NCI-H2081 treated with DMSO at 0.1 percent for 48 hours (cell line): ENCODE data around the gene NCOA4.
"Not testable (repeated sequence)": the region's sequence is repeated elsewhere in the genome, so short reads cannot be mapped to it uniquely, and the experiment has no call there.

Source experiments
- DNase-seq: peaks from one replicate; lab custom pipeline; 2025; lab: John Stamatoyannopoulos, UW

NCOA4 gene

DNA sequence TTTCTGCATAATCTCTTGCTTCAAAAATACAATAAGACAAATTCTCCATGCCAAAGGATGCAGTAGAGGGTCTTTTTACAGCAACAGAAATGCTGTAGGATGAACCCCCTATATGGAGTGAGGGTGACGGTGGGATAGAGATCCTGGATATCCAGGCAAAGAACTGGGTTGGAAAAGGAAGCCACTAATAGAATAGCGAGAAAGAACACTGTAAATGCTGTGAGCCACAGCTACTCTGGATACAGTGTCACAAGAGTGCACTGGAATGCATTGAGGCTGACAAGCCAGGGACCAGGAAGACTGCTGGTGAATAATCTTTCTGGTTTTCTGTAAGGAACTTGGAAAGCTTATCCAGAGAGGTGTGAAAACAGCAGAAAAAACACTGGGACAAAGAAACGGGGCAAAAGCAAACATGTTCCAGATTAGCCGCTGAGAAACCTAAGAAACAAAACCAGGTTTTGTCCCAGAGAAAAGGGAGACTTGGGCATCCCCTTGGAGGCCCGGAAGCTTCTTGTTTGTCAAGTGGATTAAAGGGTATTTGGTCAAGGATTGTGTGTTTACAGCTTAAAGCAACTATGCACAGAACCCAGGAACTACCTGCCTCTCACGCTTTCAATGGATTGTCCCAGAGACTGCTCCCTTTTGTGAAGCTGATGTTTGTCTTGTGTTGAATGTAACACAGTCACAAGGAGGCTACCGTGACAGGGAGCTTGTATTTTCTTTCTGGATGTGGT lies 21.8 kb upstream of the NCOA4 start:
- no peak for DNase-seq

DNA sequence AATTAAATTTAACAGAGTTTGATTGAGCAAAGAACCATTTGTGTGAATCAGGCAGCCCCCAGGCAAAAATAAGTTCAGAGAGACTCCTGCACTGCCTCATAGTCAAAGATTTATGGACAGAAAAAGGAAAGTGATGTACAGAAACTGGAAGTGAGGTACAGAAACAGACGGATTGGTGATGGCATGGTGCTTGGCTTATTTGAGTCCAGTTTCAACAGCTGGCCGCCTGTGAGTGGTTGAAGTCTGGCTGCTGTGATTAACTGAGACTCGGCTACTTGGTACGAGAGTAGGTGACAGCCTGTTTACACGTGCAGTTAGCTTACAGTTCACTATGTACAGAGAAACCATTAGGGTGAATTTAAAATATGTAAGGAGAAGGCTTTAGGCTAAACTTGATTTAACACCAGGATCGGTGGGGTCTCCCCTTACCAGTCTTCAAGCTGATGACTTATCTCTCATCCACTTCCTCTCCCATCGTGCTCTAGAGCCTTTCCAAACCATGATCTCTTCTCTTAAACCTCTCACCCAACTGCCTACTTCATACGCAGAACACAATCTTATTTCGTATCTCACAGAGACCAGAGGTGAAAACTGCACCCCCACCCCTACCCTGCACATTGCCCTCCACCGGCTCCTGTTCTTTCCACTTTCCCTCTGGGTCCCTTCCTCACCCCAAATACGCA lies 20.7 kb upstream of the NCOA4 start:
- DNase-seq: no peak

DNA sequence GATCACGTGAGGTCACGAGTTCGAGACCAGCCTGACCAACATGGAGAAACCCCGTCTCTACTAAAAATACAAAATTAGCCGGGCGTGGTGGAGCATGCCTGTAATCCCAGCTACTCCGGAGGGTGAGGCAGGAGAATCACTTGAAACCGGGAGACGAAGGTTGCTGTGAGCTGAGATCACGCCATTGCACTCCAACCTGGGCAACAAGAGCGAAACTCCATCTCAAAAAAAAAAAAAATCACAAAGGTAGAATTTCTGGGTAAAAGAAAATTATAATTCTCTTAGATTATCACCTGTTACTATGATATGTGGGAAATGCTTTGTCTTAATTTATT lies 19.0 kb upstream of the NCOA4 start:
- DNase-seq: not testable (repeated sequence)

DNA sequence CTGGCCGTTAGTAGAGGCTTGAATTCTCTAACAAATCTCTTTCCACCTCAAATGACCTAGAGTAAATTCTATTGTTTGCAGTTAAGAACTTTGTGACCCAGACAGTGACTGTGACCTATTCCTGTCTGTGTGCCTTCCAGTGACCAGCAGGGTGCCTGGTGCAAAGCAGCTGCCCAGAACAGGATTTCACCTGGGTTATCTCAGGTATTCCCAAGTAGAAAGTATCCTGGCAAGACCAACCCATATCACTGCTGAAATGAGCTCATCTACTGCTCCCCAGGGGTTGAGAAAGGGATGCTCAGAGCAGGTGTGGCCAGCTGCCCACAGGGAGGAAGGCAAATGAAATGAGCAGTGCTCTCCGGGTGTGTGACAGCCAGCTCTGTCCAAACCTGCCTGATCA lies 17.7 kb upstream of the NCOA4 start:
- DNase-seq: no peak

DNA sequence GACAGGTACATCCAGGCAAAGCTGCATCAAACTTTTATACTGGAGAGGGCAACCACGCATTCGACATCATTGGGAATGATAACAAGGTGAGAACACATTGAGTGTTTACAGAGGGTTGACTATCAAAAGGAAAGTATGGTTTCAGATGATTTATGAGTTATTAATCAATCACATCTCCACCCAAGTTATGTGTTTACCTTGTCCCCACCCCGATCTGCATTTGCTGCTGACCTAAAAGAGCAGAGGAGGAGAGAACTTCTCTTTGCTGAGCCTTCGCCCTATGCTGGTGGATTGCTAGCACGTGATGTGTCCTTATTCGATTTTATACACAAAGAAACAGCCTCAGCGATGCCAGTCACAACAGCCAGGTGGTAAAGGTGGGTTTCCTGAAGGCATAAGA lies 15.8 kb upstream of the NCOA4 start, which contains the start of gene MSMB:
Gene MSMB, minus strand, starts transcription at position 9 of the 400 bp plus-strand sequence. CDS start 32 bp downstream, outside the sequence.
- DNase-seq: no peak

DNA sequence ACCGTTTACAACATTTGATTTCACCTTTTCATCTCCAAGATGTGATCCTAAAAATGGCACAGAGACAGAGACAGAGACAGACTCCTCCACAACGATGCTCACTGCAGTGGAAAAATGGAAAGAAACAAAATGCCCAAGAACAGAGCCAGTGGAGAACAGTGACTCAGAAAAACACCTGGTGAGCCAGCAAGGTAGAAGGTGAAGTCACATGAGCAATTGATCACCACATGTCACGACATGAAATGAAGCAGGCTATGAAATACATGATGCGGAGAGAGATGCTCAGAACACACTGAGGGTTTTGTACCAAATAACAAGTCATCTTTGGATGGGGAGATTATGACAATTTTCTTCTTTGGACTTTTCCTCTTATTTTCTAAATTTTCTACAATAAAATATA lies 12.1 kb upstream of the NCOA4 start:
- no peak for DNase-seq

DNA sequence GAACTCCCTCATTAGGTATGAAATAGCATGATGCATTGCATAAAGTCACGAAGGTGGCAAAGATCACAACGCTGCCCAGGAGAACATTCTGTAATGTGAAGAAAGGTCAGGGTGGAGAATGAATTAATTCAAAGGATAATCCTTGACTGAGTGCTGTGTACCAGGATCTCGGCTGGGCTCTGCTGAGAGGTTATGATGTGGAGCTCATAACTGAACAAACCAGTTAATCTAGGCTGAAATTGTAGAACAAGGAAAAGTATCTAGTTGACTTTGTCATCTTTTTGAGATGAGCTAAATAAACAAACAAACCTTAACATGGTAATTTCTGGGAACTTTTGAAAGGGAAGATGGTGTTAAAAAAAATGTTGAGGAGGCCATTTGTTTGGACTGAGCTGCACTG lies 9.6 kb upstream of the NCOA4 start:
- no peak for DNase-seq

DNA sequence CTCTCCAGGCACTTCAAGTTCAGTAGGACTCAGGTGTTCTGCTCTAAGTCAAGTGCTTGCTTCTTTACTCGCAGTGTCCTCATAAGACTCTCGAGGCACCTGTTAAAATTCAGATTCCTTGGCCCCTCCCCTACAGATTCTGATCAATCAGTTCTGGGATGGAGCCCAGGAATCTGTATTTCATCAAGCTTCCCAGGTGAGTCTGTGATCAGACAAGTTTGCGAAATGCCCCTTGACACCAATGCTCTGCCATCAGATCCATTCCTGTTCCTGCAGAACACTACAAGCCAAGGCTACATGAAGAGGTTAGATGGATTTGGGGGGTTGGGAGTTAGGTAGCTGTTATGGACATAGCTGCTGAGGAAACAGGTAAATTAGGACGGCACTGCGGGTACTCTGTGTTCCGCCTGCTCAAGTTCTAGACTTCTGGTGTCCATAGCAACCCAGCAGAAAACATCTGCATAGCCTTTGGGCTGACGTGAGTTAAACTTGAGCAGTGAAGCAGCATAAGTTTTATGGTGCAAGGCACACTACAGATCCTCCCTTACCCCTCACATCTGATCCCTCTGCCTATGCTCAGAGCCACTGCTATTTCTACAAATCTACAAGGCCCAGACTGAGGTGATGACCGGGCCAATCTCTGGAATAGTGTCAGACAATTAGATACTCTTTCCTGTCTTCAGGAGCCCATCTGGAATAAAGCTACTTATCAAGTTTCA lies 6.8 kb upstream of the NCOA4 start:
- no peak for DNase-seq

DNA sequence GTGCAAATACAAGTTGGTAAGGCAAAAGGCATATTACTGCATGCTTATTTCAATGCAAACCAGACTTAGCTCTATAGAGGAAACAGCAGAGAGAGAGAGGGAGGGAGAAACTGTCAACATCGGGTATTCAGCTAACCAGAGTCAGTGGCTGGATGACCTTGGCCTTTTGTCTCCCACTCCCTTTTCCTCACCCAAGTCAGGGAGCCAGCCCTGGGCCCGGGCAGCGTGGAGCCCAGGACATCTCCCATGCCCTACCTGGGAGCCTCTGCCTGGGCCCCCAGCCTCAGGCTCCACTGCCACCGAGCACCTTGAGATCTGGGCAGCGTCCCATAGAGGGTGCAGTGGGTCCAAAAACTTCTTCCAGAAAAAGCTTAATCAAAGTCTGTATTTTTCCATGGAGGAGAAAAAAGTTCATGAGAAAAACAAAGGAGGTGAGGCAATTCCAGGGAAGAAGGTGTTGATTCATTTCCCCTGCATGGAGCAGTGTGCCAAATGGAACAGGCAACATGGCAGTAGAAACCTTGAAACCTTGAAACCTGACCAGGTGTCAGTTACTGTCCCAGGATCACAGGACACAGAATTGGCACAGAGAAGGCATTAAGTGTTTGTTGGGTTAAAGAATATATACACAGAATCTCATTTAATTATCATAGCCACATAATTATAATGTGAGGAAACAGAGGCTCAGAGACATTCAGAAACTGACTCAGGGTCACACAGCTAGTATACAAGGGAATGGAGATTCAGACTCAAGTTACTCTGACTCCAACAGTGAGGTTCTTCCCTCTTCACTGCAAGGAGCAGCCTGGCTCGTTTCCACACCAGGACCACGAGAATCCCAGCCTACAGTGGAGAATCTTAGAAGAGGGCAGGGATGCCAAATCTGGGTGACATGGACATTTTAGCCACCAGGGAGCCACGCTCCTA lies 5.8 kb upstream of the NCOA4 start:
- no peak for DNase-seq

DNA sequence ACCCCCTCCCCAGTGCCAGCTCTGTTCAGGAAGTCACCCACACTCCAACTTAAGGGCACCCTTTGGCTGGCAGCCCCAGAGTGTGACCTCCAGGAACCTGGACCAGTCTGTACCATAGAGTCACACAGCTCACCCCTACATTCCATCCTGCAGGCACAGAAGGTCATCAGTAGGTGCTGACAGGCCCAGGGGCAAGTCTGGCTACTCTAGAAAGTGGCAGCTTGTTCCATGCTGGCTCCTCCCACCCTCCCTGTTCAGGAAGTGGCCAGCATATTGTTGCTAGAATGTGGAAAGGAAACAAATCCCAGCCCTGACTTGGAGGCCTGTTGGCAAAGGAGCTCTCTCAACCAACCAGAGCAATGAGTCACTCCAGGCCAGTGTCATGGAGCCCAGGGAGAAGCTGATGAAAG lies 3.2 kb upstream of the NCOA4 start:
- no peak for DNase-seq

DNA sequence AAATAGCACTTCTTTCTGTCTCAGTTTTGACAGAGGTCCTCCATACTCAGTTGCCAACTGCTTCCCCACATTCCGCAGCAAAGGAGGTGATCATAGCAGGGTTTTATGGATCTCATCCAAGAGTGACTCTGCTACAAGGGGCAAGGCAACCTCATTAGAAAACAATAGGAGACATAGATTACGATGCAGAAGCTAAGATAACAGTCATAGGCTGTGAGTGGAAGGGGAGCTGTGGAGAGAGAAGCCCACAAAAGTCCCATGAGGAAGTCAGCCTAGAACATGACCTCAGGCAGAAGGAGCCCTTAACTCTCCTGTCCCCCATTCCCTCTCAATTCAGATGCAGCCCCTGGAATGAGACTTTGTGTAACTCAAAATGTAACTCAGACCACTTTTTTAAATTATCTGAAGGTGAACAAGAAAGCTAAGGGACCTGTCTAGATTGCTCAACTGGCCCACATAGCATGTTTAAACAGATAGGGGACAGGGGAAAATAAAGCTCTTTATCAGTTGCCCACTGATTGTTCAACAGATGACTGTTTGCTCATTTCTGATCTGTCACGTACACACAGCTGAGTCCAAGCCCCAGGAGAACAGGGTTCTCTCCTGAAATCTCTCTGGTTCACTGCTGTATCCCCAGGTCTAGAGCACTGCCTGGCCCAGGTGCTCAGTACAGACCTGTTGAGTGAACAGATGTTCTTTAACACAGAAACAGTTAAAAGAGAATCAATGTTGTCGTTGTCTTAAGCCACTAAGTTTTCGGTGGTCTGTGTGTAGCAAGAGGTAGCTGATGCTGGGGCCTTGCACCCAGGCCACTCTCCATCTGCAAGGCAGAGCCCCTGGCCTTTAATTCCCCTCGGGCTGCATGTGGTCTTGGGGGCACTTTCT lies 1.5 kb upstream of the NCOA4 start:
- DNase-seq: no peak

DNA sequence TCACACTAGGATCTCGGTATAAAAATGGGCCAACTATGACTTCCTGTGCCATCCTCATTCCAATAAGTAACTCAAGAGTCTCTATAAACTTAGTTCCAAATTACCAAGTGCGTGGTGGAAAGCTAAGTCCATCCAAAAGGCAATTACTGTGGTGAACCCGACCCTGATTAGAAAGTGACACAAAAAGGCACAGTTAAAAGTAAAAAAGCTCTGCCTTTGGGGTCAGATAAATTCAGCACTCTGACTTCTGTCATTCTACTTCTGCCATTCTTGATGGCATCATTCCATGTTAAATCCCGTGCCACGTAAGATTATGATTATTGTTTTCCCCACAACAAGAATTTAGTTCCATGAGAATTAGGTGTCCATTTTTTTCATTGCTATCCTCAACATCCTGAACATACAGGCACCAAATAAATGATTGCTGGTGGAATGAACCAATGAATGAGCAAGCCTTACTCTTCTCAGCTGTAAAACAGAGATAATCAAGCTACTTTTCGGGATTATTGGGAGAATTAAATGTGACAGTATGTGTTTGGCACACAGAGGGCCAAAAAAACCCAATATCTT lies 877 bp downstream of the NCOA4 start:
- no peak for DNase-seq

DNA sequence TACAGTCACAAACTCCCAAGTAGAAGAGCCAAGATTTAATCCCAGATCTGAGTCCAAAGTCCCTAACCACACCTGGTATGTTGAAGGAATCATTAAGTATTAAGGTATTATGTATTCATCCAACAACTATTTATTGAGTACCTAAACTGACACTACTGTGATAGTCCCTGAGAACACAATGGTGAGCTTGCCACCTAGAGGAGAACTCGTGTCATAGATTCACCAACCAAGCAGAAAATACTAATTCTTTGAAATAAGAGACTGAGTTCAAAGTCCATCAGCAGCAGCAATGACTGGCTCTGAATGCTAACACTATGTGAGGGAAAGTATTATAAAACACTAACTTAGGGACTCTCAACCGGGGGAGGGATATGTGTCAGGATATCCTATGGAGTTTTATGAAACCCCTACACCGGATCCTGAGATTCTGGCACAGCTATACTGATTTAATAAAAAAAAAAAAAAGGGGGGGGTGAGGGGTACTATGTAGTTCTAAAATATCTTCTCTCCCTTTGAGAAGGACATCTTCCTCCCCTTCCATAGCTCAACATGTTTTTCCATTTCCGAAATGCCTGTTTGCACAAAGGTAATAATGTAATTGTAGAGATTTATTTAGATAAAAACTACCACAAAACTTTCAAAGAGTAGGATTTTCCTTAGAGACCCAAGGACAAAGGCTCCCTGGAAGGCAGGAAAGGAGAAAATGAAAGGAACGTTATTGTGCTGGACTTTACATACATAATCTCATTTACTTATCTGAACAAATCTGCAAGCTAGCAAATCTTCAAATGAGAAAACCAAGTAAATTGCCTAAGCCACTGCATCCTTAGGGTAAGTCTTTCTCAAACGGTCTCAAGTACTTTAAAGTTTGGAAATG lies 1.6 kb downstream of the NCOA4 start:
- no peak for DNase-seq

DNA sequence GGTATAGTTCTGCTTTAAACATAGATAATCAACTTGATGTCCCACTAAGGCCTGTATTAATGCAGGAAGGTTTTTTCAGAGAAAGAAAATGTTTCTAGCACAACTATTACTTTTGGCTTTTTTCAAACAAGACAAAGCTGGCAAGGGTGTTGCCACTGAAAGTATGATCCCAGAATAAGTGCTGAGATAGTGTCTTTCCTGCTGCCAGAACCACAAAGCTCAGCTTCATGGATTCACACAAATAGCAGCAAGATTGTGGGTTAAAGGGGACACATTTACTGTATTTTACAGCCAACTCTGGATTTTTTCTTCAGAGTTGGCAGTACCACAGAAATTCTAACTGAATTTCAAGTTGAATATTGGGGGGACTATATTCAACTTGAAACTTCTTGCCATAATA lies 4.3 kb downstream of the NCOA4 start:
- no peak for DNase-seq

DNA sequence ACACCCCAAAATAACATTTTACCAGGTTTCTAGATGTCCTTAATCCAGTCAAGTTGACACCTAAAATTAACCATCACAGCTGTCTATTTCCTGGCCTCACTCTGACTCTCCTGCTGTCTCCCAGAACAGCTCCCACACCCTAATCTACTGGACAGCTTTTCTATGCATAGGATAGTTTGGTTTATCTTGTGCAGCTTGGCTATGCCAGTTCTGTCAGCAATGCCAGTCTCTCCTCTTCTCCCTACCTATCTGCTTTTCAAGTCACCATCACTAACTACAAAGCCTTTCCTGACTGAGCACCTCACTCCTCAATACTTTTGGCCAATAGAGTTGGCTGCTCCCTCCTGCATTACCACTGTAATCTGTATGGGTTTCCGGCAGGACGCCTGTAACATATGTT lies 5.0 kb downstream of the NCOA4 start:
- no peak for DNase-seq

DNA sequence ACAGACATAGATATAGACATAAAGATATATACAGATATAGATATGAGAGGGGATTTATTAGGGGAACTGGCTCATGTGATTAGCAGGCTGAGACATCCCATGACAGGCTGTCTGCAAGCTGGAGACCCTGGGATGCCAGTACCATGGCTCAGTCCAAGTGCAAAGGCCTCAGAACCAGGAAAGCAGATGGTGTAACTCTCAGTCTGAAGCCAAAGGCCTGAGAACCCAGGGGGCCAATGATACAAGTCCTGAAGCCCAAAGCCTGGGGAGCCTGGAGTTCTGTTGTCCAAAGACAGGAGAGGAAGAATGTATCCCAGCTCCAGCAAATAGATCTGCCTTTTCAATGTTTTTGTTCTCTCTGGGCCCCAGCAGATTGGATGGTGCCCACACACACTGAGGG lies 5.5 kb downstream of the NCOA4 start:
- DNase-seq: no peak

DNA sequence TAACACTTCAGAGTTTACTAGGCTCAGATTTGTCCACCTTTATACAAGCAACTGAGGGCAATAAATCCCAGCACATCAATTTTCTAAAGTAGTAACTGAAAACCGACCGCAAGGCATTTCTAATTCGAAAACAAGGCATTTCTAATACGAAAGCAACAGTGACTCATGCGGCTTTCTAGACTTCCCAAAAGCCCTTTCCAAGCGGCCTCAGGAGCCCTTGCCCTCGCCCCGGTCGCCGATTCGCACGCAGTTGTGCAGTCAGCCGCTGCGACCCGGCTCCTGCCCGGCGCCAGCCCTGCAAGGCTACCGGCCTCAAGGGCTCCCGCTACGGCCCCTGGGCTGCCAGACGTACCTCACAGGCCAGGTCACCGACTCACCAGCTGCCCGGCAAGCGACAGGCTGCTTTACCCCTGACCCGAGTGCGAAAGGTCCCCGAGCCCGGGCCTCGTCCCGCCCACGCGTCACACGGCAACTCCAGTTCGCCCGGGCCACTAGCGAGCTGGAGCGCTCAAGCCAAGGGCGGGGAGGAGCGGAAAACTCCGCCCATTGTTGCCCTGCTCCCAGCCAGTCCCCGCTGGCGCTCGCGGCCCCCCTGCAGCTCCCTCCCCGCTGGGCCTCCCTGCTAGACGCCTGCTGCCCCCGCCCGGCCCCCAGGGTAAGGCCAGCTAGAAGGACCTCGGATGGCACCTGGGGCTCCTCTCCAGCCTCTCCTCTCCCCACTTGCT lies 7.3 kb downstream of the NCOA4 start:
- no peak for DNase-seq

DNA sequence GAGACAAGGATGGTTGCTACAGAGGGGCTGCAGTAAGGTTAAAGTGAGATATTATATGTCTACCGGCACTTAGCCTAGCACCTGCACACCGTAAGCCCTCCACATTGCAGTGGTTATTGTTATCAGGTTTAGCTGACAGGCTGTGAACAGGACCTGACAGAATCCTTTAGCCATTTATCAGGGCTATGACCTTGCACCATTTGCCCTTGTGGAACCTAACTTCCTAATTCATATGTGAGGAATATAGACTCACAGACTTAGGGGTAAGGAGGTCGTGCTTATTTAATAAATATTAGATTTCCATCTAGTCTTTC lies 10.1 kb downstream of the NCOA4 start:
- no peak for DNase-seq
